Activated naive CD4-positive, alpha-beta T cell treated with anti-CD3 and anti-CD28 coated beads, Interleukin-2, amount 50 U/mL, for 72 hours (primary cell): ENCODE results near the gene ANO6. TPM values are rescaled to one million over a fixed set of nuclear protein-coding genes. Genes with fewer than 3 reads are reported as not detected.

Experiments used
- ATAC-seq, 2 donors: fragments of 150-1000 bp; cut with Tn5 transposase; 2 replicates each; pipeline ENCODE4 v1.10.0; 2021; ENCODE audit warnings: mild to moderate bottlenecking in 2 of 2, moderate library complexity in 2 of 2
- DNase-seq, 2 donors: peaks; one replicate each; pipeline ENCODE4 v3.0.0; 2021 to 2022; ENCODE audit warnings: low spot score in 2 of 2
- H3K27ac Mint-ChIP-seq, 2 donors: one replicate each; pipeline ENCODE4 v1.8.0; 2022; ENCODE audit warnings: mild to moderate bottlenecking in 2 of 2, mixed read lengths in 2 of 2
- H3K36me3 Mint-ChIP-seq, 2 donors: one replicate each; pipeline ENCODE4 v1.8.0; 2022; ENCODE audit warnings: mixed read lengths in 2 of 2
- H3K9me3 Mint-ChIP-seq, 2 donors: one replicate each; pipeline ENCODE4 v1.8.0; 2022; ENCODE audit warnings: mixed read lengths in 2 of 2
- total RNA-seq, 2 donors: library from RNA; stranded (reverse); gene quantifications; one replicate each; pipeline ENCODE4 v1.2.3, GENCODE V29; 2022

Gene ANO6
- total RNA-seq, 2 donors from 2014 or later = 13.3 to 25.5 TPM

GRCh38 chr12:45204757-45205156 is 11.1 kb upstream of the ANO6 start:
- DNase-seq (no peak), ATAC-seq (no peak)
- Mint-ChIP-seq H3K27ac (no peak overlapping the region), H3K36me3 (no peaks in the 10 kb centered on the region), H3K9me3 (no peaks in the 10 kb centered on the region)

DNA sequence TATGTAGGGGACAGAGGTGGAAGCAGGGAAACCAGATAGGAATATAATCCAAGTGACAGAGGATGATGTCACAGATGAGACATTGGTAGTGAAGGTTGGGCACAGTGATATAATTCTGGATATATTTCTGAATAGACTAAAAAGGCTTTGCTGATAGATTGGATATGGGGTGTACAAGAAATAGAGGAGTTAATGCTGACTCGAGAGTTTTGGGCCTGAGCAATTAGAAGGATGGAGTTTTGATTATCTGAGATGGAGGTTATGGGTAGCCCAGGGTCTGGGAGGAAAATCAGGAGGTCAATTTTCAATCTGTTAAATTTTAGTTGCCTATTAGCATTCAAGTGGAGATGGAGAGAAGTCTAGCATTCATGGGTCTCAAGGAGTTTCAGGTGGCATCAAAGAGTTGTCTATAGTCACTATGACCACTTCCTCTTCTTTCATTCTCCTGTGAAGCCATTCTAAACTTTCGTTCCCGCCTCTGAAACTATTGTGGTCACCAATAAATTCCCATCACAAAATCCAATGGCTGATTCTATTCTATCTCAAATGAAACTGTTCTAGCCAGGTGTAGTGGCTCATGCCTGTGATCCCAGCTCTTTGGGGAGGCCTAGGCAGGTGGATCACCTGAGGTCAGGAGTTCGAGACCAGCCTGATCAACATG is 10.6 kb upstream of the ANO6 start:
- H3K36me3 Mint-ChIP-seq = no peaks in the 10 kb centered on the region
- no peaks in the 10 kb centered on the region for H3K9me3 Mint-ChIP-seq
- ATAC-seq = peak in 1 of 2 donors; percentile 53
- no peak overlapping the region for H3K27ac Mint-ChIP-seq
- no peak for DNase-seq

DNA sequence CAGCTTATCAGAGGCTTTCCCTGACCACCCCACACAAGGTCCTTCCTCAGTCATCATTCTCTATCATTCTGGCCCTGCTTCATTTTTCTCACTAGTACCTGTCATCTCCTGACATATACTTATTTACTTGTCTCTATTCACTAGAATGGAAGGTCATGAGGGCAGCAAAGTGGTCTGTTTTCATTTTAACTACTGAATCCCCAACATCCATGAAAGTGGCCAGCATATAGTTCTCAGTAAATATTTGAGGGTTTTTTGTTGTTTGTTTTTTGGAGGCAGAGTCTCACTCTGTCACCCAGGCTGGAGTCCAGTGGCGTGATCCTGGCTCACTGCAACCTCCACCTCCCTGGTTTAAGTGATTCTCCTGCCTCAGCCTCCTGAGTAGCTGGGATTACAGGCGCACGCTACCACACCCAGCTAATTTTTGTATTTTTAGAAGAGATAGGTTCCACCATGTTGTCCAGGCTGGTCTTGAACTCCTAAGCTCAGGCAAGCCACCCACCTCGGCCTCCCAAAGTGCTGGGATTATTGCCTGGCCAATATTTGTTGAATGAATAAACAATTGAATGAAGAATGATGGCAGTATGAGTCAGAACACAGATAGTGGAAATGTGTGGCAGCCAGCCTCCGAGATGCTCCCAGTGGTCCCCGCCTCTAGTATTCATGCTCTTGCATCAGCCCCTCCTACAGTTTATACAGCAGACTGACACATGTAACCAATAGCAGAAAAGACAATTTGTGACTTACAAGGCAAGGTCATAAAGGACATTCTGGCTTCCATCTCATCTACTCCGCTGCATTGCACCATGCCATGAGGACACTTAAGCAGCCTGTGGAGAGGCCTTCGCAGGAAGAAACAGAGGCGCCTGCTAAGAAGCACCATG is 7.0 kb upstream of the ANO6 start:
- no peak for DNase-seq
- no peak for ATAC-seq
- no peaks in the 10 kb centered on the region for H3K9me3 Mint-ChIP-seq
- no peak overlapping the region for H3K27ac Mint-ChIP-seq
- H3K36me3 Mint-ChIP-seq = no peaks in the 10 kb centered on the region

GRCh38 chr12:45209784-45210183 is 6.1 kb upstream of the ANO6 start:
- peak in 1 of 2 donors; percentile 71 for ATAC-seq
- no peaks in the 10 kb centered on the region for H3K36me3 Mint-ChIP-seq
- no peak for DNase-seq
- H3K9me3 Mint-ChIP-seq = no peaks in the 10 kb centered on the region
- no peak overlapping the region for H3K27ac Mint-ChIP-seq

DNA sequence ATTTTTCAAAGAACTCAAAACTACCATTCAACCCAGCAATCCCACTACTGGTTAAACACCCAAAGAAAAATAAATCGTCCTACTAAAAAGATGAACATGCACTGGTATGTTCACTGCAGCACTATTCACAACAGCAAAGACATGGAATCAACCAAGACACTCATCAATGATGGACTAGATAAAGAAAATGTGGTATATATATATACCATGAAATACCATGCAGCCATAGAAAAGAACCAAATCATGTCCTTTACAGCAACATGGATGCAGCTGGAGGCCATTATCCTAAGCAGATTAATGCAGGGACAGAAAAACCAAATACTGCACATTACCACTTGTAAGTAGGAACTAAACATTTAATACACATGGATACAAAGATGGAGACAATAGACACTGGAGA is 3.8 kb upstream of the ANO6 start:
- no peak for ATAC-seq
- Mint-ChIP-seq H3K36me3 (peaks cover 0 to 4% of the 10 kb centered on the region in 2 donors), H3K9me3 (no peaks in the 10 kb centered on the region), H3K27ac (no peak overlapping the region)
- no peak for DNase-seq

GRCh38 chr12:45213107-45213506 is 2.8 kb upstream of the ANO6 start:
- Mint-ChIP-seq H3K27ac (no peak overlapping the region), H3K9me3 (no peaks in the 10 kb centered on the region), H3K36me3 (peaks cover 0 to 4% of the 10 kb centered on the region in 2 donors)
- ATAC-seq (no peak), DNase-seq (no peak)

DNA sequence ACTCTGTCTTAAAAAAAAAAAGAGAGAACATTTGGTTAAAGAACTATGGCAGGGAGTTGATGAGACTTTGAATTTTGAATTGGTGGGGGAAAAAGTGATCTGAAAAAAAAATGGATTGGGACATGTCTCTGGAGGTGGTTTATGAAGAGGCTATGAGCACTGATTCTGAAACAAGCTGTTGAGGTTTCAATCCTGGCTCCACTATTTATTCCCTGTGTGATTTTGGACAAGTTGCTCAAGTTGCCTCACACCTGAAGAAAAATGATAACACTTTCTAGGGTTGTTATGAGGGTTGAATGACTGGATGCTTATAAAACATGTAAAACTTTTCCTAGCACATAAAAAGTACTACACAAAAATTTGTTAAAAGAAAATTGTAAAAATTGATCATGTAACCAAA is 1.8 kb upstream of the ANO6 start:
- ATAC-seq (no peak), DNase-seq (no peak)
- Mint-ChIP-seq H3K9me3 (no peaks in the 10 kb centered on the region), H3K36me3 (peaks cover 0 to 4% of the 10 kb centered on the region in 2 donors), H3K27ac (peak overlapping the region in 1 of 2 donors; percentile 32)

DNA sequence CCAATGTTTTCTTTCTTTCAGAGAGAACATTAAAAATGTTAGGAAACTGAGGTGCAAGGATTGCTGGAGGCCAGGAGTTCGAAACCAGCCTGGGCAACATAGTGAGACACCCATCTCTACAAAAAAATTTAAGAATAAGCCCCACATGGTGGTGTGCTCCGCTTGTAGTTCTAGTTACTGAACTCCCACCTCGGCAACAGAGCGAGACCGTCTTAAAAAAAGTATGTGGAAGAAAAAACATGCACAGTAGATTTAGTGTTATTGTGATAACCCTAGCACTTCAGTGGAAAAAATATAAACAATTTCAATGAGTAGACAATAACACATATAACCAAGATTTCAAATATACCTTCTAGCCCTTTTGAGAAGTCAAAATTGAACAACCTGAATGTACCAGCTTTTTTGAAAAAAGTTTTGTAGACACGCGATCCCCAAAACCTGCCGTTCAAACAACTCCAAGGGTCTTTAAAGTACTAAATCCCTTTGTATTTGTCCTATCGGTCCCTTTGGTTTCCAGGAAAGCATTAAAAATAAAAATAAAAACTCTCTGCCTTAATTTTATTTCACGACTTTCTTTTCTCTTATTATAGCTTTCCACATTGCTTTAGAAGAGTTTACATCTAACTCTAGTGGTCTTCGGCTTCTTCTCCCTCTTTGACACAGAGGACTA is 1.0 kb upstream of the ANO6 start:
- DNase-seq = no peak
- no peak for ATAC-seq
- Mint-ChIP-seq H3K27ac (peak overlapping the region; percentile 85 to 86), H3K36me3 (peaks cover 0 to 4% of the 10 kb centered on the region in 2 donors), H3K9me3 (no peaks in the 10 kb centered on the region)

DNA sequence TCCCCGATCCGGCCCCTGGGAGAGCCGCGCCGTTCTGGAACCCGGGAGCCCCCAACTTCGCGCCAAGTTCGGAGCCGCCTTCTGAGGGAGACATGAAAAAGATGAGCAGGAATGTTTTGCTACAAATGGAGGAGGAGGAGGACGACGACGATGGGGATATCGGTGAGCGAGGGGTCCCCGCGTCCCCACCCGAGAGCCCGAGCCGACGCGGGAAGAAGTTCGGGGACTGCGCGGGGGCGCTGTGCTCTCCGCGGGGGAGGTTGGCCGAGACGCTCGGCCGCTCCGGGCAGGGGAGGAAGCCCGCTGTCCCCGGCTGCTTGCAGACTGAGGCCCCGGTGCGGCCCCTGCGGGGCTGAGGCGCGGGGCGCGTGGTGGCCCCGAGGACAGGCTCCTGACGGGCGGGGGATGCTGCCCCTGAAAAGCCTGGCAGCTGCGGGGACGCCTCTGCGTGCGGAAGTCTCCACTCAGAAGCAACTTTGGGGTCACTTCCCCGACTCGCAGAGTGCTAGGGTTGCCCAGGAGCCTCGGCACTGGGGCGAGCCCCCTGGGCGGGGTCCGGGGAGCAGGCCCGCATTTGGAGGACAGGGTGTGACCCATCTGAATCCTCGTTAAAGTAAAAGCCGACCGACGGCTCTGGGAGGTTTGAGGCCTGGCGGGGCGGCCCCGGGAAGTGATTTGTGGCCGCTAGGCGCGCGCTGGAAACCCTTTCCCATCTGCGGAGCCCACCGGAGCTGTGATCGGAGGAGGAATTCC is 511 bp downstream of the ANO6 start:
- DNase-seq (peak; percentile 38 to 69), ATAC-seq (peak; percentile 46 to 66)
- peak overlapping the region; percentile 85 to 97 for H3K27ac Mint-ChIP-seq
- H3K36me3 Mint-ChIP-seq = peaks cover 4 to 6% of the 10 kb centered on the region in 2 donors
- H3K9me3 Mint-ChIP-seq = peaks cover 0 to 5% of the 10 kb centered on the region in 2 donors

DNA sequence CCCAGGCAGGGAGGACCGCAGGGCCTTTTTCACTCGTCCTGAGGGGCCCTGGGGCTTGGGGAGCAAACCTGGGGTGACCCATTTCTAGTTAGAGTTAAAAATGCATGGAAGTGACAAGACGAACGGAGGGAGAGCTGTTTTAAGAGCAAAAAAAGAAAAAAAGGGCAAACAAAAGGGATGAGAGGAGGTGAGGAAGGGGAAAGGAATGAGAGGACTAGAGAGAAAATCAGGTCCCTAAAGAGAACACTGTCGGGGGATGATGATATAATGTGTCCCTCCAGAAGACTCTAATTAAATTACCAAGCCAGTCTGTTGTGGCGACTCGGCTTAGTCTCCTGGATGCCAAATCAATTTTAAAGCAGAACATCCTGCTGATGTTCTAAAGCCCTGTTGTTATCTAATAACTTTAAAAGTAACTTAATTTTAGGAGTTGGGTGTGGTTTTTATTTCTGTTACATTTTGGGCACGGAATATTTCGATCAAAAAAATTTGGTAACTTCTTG is 1.1 kb downstream of the ANO6 start:
- ATAC-seq (no peak), DNase-seq (no peak)
- Mint-ChIP-seq H3K27ac (peak overlapping the region; percentile 85 to 97), H3K9me3 (peaks cover 0 to 5% of the 10 kb centered on the region in 2 donors), H3K36me3 (peaks cover 4 to 9% of the 10 kb centered on the region in 2 donors)

- no peak overlapping the region for H3K27ac Mint-ChIP-seq
Observed at GRCh38 chr12:45217846-45218245, 2.0 kb downstream of the ANO6 start.

GRCh38 chr12:45219621-45220020 is 3.7 kb downstream of the ANO6 start:
- DNase-seq (no peak), ATAC-seq (no peak)
- Mint-ChIP-seq H3K36me3 (peaks cover 4 to 23% of the 10 kb centered on the region in 2 donors), H3K27ac (no peak overlapping the region), H3K9me3 (peaks cover 0 to 5% of the 10 kb centered on the region in 2 donors)

More at GRCh38 chr12:45217846-45218245, 2.0 kb downstream of the ANO6 start:
- ATAC-seq (no peak), DNase-seq (no peak)
- H3K36me3 Mint-ChIP-seq = peaks cover 4 to 17% of the 10 kb centered on the region in 2 donors
- H3K9me3 Mint-ChIP-seq = peaks cover 0 to 5% of the 10 kb centered on the region in 2 donors

DNA sequence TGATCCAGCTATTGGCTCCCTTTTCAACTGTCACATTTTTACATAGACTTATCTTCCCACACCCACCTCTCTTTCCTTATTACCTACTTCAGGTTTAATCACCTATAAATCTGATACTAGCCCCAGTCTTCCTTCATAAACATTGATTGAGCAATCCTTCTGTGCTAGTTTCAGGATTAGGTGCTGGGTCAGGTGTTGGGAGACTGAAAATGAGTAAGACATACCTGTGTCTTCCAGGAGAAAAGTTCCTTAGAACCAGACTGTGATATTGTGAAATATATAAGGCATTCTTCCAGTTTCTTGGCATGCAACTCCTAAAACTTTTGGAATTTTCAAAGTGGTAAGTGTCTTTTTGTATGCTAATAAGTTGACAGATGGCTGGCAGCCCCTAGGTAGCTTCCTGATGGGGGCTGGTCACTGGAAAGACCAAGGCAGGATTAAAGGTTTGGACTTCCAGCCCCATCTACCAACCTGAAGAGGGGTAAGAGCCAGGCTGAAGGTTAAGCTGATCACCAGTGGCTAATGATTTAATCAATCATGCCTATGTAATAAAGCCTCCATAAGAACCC is 4.6 kb downstream of the ANO6 start:
- Mint-ChIP-seq H3K36me3 (peaks cover 4 to 31% of the 10 kb centered on the region in 2 donors), H3K27ac (no peak overlapping the region), H3K9me3 (peaks cover 0 to 5% of the 10 kb centered on the region in 2 donors)
- no peak for DNase-seq
- no peak for ATAC-seq

DNA sequence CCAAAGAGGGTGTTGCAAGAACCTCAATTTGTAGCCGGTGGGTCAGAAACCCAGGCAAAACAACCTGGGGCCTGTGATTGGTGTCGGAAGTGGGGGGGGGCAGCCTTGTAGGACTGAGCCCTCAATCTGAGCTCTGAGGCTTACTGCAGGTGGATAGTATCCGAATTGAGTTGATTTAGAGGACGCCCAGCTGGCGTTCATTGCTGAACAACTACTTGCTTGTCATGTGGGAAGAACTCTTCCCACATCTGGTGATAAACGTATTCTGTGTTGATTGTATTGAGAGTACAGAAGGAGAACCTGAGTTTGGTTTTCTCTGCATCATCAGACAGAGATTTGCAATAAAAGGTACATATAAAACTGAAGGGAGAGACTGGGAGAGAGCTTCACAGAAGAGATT is 5.1 kb downstream of the ANO6 start:
- no peak for DNase-seq
- peaks cover 0 to 5% of the 10 kb centered on the region in 2 donors for H3K9me3 Mint-ChIP-seq

DNA sequence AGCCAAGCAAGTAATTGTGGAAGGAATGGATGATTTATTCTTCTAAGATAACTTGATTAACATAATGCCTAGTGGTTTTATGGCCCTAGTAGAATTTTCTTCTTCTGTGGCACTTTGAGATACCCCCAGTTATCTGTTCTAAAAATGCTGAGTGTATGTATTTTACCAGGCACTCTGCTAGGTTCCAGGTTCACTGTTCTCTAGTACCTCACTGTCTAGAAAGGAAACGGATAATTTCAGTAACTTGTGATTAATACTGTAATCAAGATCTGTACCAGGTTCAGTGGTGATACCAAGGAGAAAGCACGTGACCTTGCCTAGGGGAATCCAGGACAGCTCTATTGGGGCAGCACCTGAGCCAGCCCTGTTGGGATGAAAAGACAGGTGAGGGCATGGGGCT is 8.0 kb downstream of the ANO6 start:
- peak; percentile 18 to 35 for ATAC-seq
- Mint-ChIP-seq H3K36me3 (peaks cover 0 to 31% of the 10 kb centered on the region in 2 donors), H3K27ac (no peak overlapping the region), H3K9me3 (peaks cover 0 to 5% of the 10 kb centered on the region in 2 donors)
- no peak for DNase-seq

More for the DNA sequence above, 5.1 kb downstream of the ANO6 start:
- ATAC-seq = no peak
- H3K36me3 Mint-ChIP-seq = peaks cover 0 to 31% of the 10 kb centered on the region in 2 donors
- H3K27ac Mint-ChIP-seq = no peak overlapping the region

- Mint-ChIP-seq H3K9me3 (peaks cover 0 to 5% of the 10 kb centered on the region in 2 donors), H3K36me3 (peaks cover 0 to 31% of the 10 kb centered on the region in 2 donors), H3K27ac (no peak overlapping the region)
- ATAC-seq (no peak), DNase-seq (no peak)
Observed at GRCh38 chr12:45224311-45224710, 8.4 kb downstream of the ANO6 start.
